GM12878 (cell line): ENCODE measurements around the gene MED13L. TPM values are rescaled to one million over a fixed set of nuclear protein-coding genes. Genes with fewer than 3 reads are reported as not detected.

ENCODE experiments used
- ATAC-seq: fragments of 200-7000 bp; cut with Tn5 transposase; 3 replicates; pipeline ENCODE4 v1.9.1; 2020; ENCODE audit warnings: mild to moderate bottlenecking, moderate library complexity
- BruUV-seq: library from RNA; stranded (reverse); fragments of 400-500 nt; replicated peaks from 2 replicates; lab custom pipeline; 2021; lab: Mats Ljungman, UMichigan
- CTCF ChIA-PET: fragments of 300-600 bp; sonication (Branson Sonifier 250); formaldehyde crosslinking; extraction: SDS; loops from one replicate; lab custom pipeline; 2021; ENCODE audit warnings: inconsistent platforms; lab: Yijun Ruan, JAX
- POLR2A ChIA-PET: fragments of 350-600 bp; formaldehyde crosslinking; extraction: SDS; loops from one replicate; lab custom pipeline; 2021; ENCODE audit warnings: inconsistent platforms; lab: Charles Lee
- RAD21 ChIA-PET: fragments of 300-600 bp; sonication (Branson Sonifier 250); formaldehyde crosslinking; loops from one replicate; lab custom pipeline; 2023; ENCODE audit warnings: antibody characterized with exemption; ENCODE audit not compliant: unreplicated experiment; lab: Charles Lee
- SMC1A ChIA-PET: fragments of 300-600 bp; sonication (Branson Sonifier 250); formaldehyde crosslinking; loops from one replicate; lab custom pipeline; 2023; ENCODE audit not compliant: unreplicated experiment, uncharacterized antibody; lab: Charles Lee
- DNase-seq: peaks from one replicate; pipeline ENCODE4 v3.0.0-alpha.2; 2011; ENCODE audit warnings: low read depth, low spot score
- FAIRE-seq: peaks from 3 replicates; lab custom pipeline; 2011; peaks lifted over from hg19 to GRCh38; lab: Jason Lieb, UNC
- H2AFZ ChIP-seq: 2 replicates; pipeline ENCODE4 v1.6.0; 2011; ENCODE audit warnings: low read depth, low read length, control low read depth; ENCODE audit not compliant: control insufficient read depth
- H3K27ac ChIP-seq: 2 replicates; pipeline ENCODE4 v1.5.1; 2011; ENCODE audit warnings: control low read depth; ENCODE audit not compliant: control insufficient read depth, insufficient read depth
- H3K27me3 ChIP-seq, 2 experiments: replicated peaks in 1 of 2; 2 replicates each; pipeline versions ENCODE4 v1.6.0 to v1.6.1; 2011; ENCODE audit warnings: low read length in 1 of 2; ENCODE audit not compliant: control insufficient read depth in 2 of 2, insufficient read depth in 2 of 2
- H3K36me3 ChIP-seq, 2 experiments: 2 replicates each; pipeline ENCODE4 v1.5.1; 2011; ENCODE audit warnings: low read length in 1 of 2; ENCODE audit not compliant: control insufficient read depth in 2 of 2, insufficient read depth in 2 of 2
- H3K4me1 ChIP-seq: 2 replicates; pipeline ENCODE4 v1.6.1; 2011; ENCODE audit warnings: mild to moderate bottlenecking, low read length, moderate library complexity, mixed read lengths; ENCODE audit not compliant: control insufficient read depth, insufficient read depth
- H3K4me2 ChIP-seq: 2 replicates; pipeline ENCODE4 v1.6.0; 2011; ENCODE audit warnings: control low read depth; ENCODE audit not compliant: control insufficient read depth, insufficient read depth
- H3K4me3 ChIP-seq: fragments of 200-600 bp; sonication (generic); 2 replicates; pipeline ENCODE4 v1.5.1; 2016
- H3K79me2 ChIP-seq: 2 replicates; pipeline ENCODE4 v1.6.0; 2011; ENCODE audit warnings: low read length; ENCODE audit not compliant: control insufficient read depth, insufficient read depth
- H3K9ac ChIP-seq: 2 replicates; pipeline ENCODE4 v1.8.0; 2011; ENCODE audit warnings: low read length, control low read depth, mixed read lengths; ENCODE audit not compliant: control insufficient read depth, insufficient read depth
- H3K9me3 ChIP-seq: replicated peaks from 3 replicates; pipeline ENCODE4 v1.5.1; 2011; ENCODE audit warnings: mild to moderate bottlenecking, low read length; ENCODE audit not compliant: control insufficient read depth, insufficient read depth
- H4K20me1 ChIP-seq: 2 replicates; pipeline ENCODE4 v1.6.0; 2011; ENCODE audit not compliant: control insufficient read depth, insufficient read depth
- BCLAF1 ChIP-seq: fragments of 450-650 bp; IDR thresholded peaks from 2 replicates; pipeline ENCODE4 v1.6.1; 2017; ENCODE audit warnings: antibody characterized with exemption, mild to moderate bottlenecking, moderate library complexity
- BHLHE40 ChIP-seq, 2 experiments: fragments of 450-650 bp in 1 of 2; IDR thresholded peaks; 2 replicates each; pipeline ENCODE4 v1.6.1; 2011 to 2017; ENCODE audit warnings: low read depth in 2 of 2, borderline replicate concordance in 1 of 2, improper control_type of control experiment in 1 of 2, low read length in 1 of 2, mild to moderate bottlenecking in 1 of 2
- CEBPZ ChIP-seq: fragments of 150-350 bp; IDR thresholded peaks from 2 replicates; pipeline ENCODE4 v1.6.1; 2016; ENCODE audit warnings: low read depth, low read length
- E2F4 ChIP-seq: IDR thresholded peaks from 2 replicates; pipeline ENCODE4 v1.6.1; 2012; ENCODE audit warnings: low read depth, low read length, improper control_type of control experiment
- MTA2 ChIP-seq: fragments of 450-650 bp; IDR thresholded peaks from 2 replicates; pipeline ENCODE4 v1.6.1; 2016; ENCODE audit warnings: low read depth, mild to moderate bottlenecking, moderate library complexity
- TARDBP ChIP-seq: IDR thresholded peaks from 2 replicates; pipeline ENCODE4 v1.6.1; 2016; ENCODE audit warnings: borderline replicate concordance
- ZBTB33 ChIP-seq: fragments of 450-650 bp; IDR thresholded peaks from 2 replicates; pipeline ENCODE4 v1.6.1; 2017; ENCODE audit warnings: mild to moderate bottlenecking
- ZNF274 ChIP-seq: IDR thresholded peaks from one replicate; pipeline ENCODE4 v1.8.0; 2011; ENCODE audit not compliant: insufficient read length, insufficient read depth
- WGBS: methylation state at CpG from one replicate; pipeline ENCODE4 v1.1.6; 2016; ENCODE audit warnings: low lambda C conversion rate; ENCODE audit not compliant: insufficient replicate concordance, insufficient coverage; ENCODE audit errors: missing lambda C conversion rate; 5-methylcytosine and 5-hydroxymethylcytosine counted together
- in situ Hi-C: fragments of 300-500 bp; cut with MboI; formaldehyde crosslinking; loops from 9 replicates; pipeline ENCODE4 v1.14.3; 2018; ENCODE audit warnings: mixed read lengths
- intact Hi-C: fragments of 100-400 bp; cut with micrococcal nuclease; formaldehyde crosslinking; loops from one replicate; pipeline ENCODE4 v1.14.2; 2022; ENCODE audit not compliant: unreplicated experiment
- polyA plus RNA-seq, 11 experiments: library from polyadenylated mRNA; depleted of rRNA in 4 of 11; unstranded in 6 of 11; stranded (reverse) in 5 of 11; fragments of >200 nt; fragmentation: Nextera tagmentation in 4 of 11; fragmentation: Illumina TruSeq in 1 of 11; extraction: Ambion mirVana in 4 of 11; extraction: Trizol in 1 of 11; gene quantifications; 1 replicate in 1 of 11; 2 replicates in 10 of 11; pipeline versions ENCODE4 v1.2.1 to v1.2.3, GENCODE V29; 2011 to 2016; ENCODE audit warnings: inconsistent platforms in 2 of 11, missing spikeins in 2 of 11, low read depth in 1 of 11
- total RNA-seq, 4 experiments: library from RNA; depleted of rRNA in 3 of 4; stranded (reverse); fragments of >200 nt in 3 of 4; fragmentation: Illumina TruSeq in 1 of 4; extraction: Trizol in 1 of 4; gene quantifications; 2 replicates each; pipeline versions ENCODE4 v1.2.1 to v1.2.3, GENCODE V29; 2013 to 2021

MED13L gene
- total and polyA plus RNA-seq, 10 of the 15 experiments (the other 5 are each of a cell fraction or from before 2014, with no cell fraction given), result 3.7 to 30.1 (median 9.1) TPM

GRCh38 chr12:116012757-116013156 lies 264.7 kb downstream of the MED13L start:
- ChIA-PET CTCF (interaction anchor here (1.5 kb wide), 1 partner anchor 224 kb away, joined by 4 read pairs; no protein-coding TSS in a partner anchor), POLR2A (no interaction called here), RAD21 (no interaction called here), SMC1A (interaction anchor here (1.8 kb wide), 1 partner anchor 11 kb away, joined by 5 read pairs; no protein-coding TSS in a partner anchor)
- H2AFZ ChIP-seq, result no peak overlapping the region
- no TSS peak for BruUV-seq
- no peak overlapping the region for H3K27ac ChIP-seq
- H3K36me3 ChIP-seq, result peaks cover 0 to 3% of the 10 kb centered on the region in 2 experiments; a peak in 3 of 4 replicates
- no peaks in the 10 kb centered on the region for H3K9me3 ChIP-seq
- H3K4me2 ChIP-seq, result no peak overlapping the region
- no peaks in the 10 kb centered on the region for H3K27me3 ChIP-seq
- no peak overlapping the region for H3K4me3 ChIP-seq
- H3K4me1 ChIP-seq, result no peaks in the 10 kb centered on the region
- no peak for ATAC-seq
- H4K20me1 ChIP-seq, result no peaks in the 10 kb centered on the region
- in situ Hi-C loops, result no loop called here
- no peak for FAIRE-seq
- 83% methylated on average over 3 of the region's 3 CpGs for WGBS
- no peak for TF ChIP-seq CEBPZ
- no peak for TF ChIP-seq MTA2
- no peak for TF ChIP-seq ZNF274
- no peak for TF ChIP-seq ZBTB33
- TF ChIP-seq E2F4, result no peak
- TF ChIP-seq BCLAF1, result no peak
- no peak for TF ChIP-seq TARDBP
- no peak for TF ChIP-seq BHLHE40 (IDR thresholded peaks at IDR 0.05; ENCODE audit: borderline replicate concordance in 1 of 2, low read depth in 2 of 2, low read length in 1 of 2)
- no peaks in the 10 kb centered on the region for H3K79me2 ChIP-seq
- no peak overlapping the region for H3K9ac ChIP-seq
- DNase-seq, result no peak
- intact Hi-C loops, result no loop called here
